ENCODE data around the gene EFHD2.
"Not testable (repeated sequence)": the region's sequence is repeated elsewhere in the genome, so short reads cannot be mapped to it uniquely, and the experiment has no call there.

Gene EFHD2

GRCh38 chr1:15459771-15460707 is 50.4 kb downstream of the EFHD2 start:
- no peak for TF ChIP-seq CTCF (IDR thresholded peaks at IDR 0.05; ENCODE audit: low read depth, low read length, missing control alignments)
- no peak for DNase-seq (ENCODE audit: low read depth)
- no peak overlapping the region for H3K4me3 ChIP-seq (ENCODE audit: low read depth, low read length)

DNA sequence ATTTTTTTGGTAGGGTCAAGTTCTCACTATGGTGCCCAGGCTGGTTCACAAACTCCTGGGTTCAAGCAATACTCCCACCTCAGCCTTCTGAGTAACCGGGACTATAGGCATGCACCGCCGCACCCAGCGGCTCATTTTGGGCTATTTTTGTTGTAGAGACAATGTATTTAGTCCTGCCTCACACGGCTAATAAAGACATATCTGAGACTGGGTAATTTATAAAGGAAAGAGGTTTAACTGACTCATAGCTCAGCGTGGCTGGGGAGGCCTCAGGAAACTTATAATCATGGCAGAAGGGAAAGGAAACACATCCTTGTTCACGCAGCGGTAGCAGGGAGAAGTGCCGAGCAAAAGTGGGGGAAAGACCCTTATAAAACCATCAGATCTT is 51.0 kb downstream of the EFHD2 start:
- DNase-seq (ENCODE audit: low read depth), result no peak
- H3K4me3 ChIP-seq (ENCODE audit: low read depth, low read length), result no peak overlapping the region
- TF ChIP-seq CTCF (IDR thresholded peaks at IDR 0.05; ENCODE audit: low read depth, low read length, missing control alignments), result no peak

DNA sequence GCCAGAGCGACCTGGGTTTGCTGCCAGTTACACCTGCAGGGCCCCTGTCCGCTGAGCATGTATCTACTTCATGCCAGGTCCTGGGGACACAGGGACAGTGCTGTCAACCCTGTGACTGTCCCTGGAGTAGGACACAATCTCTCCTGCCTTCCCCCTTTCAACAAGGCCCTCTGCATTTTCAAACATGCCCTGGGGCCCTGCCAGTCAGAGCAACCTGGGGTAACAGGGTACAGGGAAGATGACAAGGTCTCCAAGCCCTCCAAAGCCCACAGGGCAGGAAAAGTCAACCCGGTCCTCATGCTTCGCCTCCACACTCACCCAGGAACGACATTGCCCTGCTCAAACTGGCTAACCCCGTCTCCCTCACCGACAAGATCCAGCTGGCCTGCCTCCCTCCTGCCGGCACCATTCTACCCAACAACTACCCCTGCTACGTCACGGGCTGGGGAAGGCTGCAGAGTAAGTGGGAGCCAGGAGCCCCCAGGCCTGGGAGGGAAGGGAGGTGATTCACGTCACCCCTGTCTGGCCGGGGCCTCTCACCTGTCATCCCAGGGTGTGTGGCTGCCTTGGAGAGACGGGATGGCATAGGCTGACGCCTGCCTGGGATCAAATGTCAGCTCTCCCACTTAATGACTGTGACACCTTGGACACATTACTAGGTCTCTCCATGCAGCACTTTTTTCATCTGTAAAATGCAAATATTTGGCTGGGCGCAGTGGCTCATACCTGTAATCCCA is 53.5 kb downstream of the EFHD2 start:
- DNase-seq (ENCODE audit: low read depth), result not testable (repeated sequence)

DNA sequence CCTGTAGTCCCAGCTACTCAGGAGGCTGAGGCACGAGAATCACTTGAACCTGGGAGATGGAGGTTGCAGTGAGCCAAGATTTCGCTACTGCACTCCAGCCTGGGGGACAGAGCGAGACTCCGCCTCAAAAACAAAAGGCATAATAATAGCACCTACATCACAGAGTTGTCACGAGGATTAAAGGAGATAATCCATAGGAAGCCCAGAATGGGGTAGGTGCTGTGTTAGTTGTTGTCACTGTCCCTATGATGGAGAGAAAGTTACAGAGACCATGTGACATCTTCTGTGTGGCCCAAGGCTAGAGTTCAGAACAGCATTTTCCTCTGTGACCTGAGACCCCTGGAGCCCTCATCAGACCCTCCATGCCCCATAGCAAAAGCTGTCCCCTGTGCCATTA is 54.2 kb downstream of the EFHD2 start:
- not testable (repeated sequence) for H3K4me3 ChIP-seq (ENCODE audit: low read depth, low read length); DNase-seq (ENCODE audit: low read depth)

More for the DNA sequence above, 53.5 kb downstream of the EFHD2 start:
- H3K4me3 ChIP-seq (ENCODE audit: low read depth, low read length), result not testable (repeated sequence)

DNA sequence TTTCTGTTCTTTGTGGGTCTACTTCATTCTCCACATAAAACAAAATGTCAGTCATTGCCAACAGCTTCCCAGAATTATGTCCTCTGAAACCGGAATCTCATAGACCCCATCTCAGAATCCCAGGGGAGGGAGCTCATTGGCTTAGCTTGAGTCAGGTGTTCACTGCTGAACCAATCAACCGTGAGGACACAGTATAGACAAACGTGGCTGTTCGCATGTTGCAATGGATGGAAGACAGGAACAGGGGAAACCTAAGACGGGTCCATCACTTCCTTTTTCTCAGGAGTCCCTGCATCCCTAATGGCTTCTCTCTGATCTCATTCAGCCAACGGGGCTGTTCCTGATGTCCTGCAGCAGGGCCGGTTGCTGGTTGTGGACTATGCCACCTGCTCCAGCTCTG is 56.0 kb downstream of the EFHD2 start:
- no peak for TF ChIP-seq CTCF (IDR thresholded peaks at IDR 0.05; ENCODE audit: low read depth, low read length, missing control alignments)
- H3K4me3 ChIP-seq (ENCODE audit: low read depth, low read length), result no peak overlapping the region
- no peak for DNase-seq (ENCODE audit: low read depth)

- not testable (repeated sequence) for H3K4me3 ChIP-seq (ENCODE audit: low read depth, low read length); DNase-seq (ENCODE audit: low read depth)
Observed at GRCh38 chr1:15466955-15467625, 57.4 kb downstream of the EFHD2 start.

DNA sequence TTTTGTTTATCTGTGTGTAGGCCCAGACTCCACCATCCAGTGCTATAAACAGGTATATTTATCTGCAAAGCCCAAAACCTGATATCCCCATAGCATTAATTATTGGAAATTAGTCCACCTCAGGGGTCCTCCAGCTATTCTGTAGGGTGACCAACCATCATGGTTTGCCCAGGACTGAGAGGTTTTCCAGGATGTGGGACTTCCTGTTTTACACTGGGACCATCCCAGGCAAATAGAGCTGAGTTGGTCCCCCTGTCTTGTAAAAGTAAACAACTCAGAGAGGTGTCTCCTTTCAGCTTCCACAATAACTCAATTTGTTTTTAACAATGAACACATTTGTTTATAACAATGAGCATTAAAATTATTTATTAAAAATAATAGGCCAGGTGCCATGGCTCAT is 58.5 kb downstream of the EFHD2 start:
- H3K4me3 ChIP-seq (ENCODE audit: low read depth, low read length), result no peak overlapping the region
- TF ChIP-seq CTCF (IDR thresholded peaks at IDR 0.05; ENCODE audit: low read depth, low read length, missing control alignments), result no peak
- no peak for DNase-seq (ENCODE audit: low read depth)

- no peak overlapping the region for H3K4me3 ChIP-seq (ENCODE audit: low read depth, low read length)
- no peak for TF ChIP-seq CTCF (IDR thresholded peaks at IDR 0.05; ENCODE audit: low read depth, low read length, missing control alignments)
- no peak for DNase-seq (ENCODE audit: low read depth)
Observed at GRCh38 chr1:15469361-15469760, 59.7 kb downstream of the EFHD2 start.

DNA sequence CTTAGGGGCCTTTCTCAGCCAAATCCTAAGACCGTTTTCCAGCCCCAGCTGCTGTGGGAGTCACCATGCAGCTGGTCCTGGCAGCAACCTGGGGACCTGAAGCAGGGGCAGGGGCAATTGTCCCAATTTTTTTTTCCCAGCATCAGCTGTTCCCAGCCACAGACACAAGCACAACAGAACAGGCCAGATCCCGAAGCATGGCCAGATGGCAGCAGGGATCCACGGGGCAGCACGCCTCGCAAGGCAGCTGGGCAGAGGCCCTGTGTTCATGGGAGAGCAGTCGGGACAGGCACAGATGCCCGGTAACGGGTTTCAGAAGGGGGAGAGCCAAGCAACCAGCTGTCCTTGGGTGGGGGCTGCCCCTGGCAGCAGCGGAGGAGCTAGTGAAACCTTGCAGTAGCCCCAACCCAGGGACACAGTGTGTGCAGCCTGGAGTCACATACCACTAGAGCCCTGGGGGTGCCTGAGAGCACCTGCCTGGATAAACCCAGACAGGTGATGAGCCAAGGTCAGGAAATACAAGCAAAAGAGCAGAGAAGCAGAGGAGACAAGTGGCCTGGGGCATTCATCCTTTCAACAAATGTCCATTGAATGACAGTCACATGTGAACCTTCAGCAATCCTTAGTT is 60.2 kb downstream of the EFHD2 start:
- DNase-seq (ENCODE audit: low read depth); H3K4me3 ChIP-seq (ENCODE audit: low read depth, low read length): not testable (repeated sequence)

GRCh38 chr1:15471067-15471466 is 61.4 kb downstream of the EFHD2 start:
- not testable (repeated sequence) for DNase-seq (ENCODE audit: low read depth); H3K4me3 ChIP-seq (ENCODE audit: low read depth, low read length)

DNA sequence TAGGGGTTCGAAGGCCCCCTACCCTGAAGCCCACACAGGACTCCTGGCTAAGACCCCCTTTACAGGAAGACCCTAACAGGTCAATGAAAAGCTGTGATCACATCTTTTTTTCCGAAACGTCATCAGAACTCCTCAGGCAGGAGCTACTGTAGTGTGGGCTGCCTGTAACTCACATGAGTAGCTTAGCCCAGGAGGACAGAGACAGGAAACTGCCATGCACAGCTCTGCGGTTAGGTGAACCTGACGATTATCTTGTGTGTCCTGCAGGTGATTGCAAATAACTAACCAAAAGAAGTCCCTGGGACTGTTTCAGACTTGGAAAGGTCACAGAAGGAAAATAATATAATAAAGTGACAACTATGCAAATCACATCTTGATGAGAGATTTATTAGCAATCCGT is 62.0 kb downstream of the EFHD2 start:
- not testable (repeated sequence) for DNase-seq (ENCODE audit: low read depth); H3K4me3 ChIP-seq (ENCODE audit: low read depth, low read length)

Data from GM12864 (cell line).